Measurements from ENCODE around the gene BABAM2. TPM values are rescaled to one million over a fixed set of nuclear protein-coding genes. Genes with fewer than 3 reads are reported as not detected.

BABAM2 gene
- polyA plus RNA-seq, 3 donors: 33.2 to 52.8 (median 49.3) TPM

DNA sequence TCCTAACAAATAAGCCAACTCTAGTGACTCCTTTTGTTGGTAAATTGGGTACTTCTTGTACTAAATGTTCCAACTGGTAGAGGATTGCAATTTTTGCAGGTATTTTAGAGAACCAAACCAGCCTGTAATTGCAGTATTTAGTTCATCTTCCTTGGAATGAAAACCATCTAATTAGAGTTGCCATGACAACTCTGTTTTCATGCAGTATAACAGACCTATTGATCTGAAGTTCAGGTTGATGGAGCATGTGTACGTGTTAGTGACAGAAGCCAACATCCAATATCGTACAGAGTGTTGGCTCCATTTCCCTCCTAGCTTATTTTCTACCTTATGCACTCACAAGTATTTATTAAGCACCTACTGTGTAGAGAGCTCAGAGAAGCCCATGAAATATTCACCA is 325.8 kb downstream of the BABAM2 start:
- Histone ChIP-seq H3K4me3 (replicated peaks in 1 of 3; ENCODE audit: low read depth in 2 of 3, low read length in 3 of 3) (no peak overlapping the region), H3K4me1 (ENCODE audit: control insufficient read depth in 1 of 2, insufficient read depth in 2 of 2, low read length in 2 of 2) (no peaks in the 10 kb centered on the region), H3K9ac (ENCODE audit: insufficient read depth, low read length, poor library complexity, severe bottlenecking) (no peak overlapping the region), H3K79me2 (ENCODE audit: insufficient read depth, low read length) (no peaks in the 10 kb centered on the region), H3K27ac (ENCODE audit: low read depth in 1 of 2, low read length in 2 of 2) (no peak overlapping the region), H2AFZ (ENCODE audit: insufficient read depth, low read depth, low read length, poor library complexity, severe bottlenecking) (no peak overlapping the region), H3K4me2 (replicated peaks; ENCODE audit: extremely low read depth, low read length, poor library complexity, severe bottlenecking) (no peak overlapping the region), H4K20me1 (ENCODE audit: insufficient read depth, low read length) (no peaks in the 10 kb centered on the region), H3K36me3 (replicated peaks in 1 of 2; ENCODE audit: control insufficient read depth in 1 of 2, insufficient read depth in 2 of 2, low read length in 2 of 2) (no peaks in the 10 kb centered on the region), H3K27me3 (ENCODE audit: control insufficient read depth in 2 of 2, insufficient read depth in 2 of 2, low read length in 2 of 2) (no peaks in the 10 kb centered on the region), H3K9me3 (replicated peaks in 1 of 2; ENCODE audit: control insufficient read depth in 1 of 2, insufficient read depth in 1 of 2, low read length in 2 of 2) (no peaks in the 10 kb centered on the region)
- H3K27ac Mint-ChIP-seq: no peak overlapping the region
- DNase-seq: no peak
- intact Hi-C loops (cut with micrococcal nuclease): no loop called here
- H3K27me3 Mint-ChIP-seq (ENCODE audit: low read depth in 3 of 3): peaks cover 0 to 6% (median 0%) of the 10 kb centered on the region in 3 donors
- TF ChIP-seq, protein P1, sequence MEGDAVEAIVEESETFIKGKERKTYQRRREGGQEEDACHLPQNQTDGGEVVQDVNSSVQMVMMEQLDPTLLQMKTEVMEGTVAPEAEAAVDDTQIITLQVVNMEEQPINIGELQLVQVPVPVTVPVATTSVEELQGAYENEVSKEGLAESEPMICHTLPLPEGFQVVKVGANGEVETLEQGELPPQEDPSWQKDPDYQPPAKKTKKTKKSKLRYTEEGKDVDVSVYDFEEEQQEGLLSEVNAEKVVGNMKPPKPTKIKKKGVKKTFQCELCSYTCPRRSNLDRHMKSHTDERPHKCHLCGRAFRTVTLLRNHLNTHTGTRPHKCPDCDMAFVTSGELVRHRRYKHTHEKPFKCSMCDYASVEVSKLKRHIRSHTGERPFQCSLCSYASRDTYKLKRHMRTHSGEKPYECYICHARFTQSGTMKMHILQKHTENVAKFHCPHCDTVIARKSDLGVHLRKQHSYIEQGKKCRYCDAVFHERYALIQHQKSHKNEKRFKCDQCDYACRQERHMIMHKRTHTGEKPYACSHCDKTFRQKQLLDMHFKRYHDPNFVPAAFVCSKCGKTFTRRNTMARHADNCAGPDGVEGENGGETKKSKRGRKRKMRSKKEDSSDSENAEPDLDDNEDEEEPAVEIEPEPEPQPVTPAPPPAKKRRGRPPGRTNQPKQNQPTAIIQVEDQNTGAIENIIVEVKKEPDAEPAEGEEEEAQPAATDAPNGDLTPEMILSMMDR (IDR thresholded peaks at IDR 0.05): no peak
- H3K9me3 Mint-ChIP-seq: peaks cover 0 to 2% (median 0%) of the 10 kb centered on the region in 7 donors
- no CpG with 5 or more reads among the region's 2 CpGs for WGBS (ENCODE audit: insufficient coverage)
- peaks cover 15% of the 10 kb centered on the region for H3K4me1 Mint-ChIP-seq
- H3K4me3 Mint-ChIP-seq: no peak overlapping the region
- peaks cover 3 to 16% of the 10 kb centered on the region in 2 donors for H3K36me3 Mint-ChIP-seq

DNA sequence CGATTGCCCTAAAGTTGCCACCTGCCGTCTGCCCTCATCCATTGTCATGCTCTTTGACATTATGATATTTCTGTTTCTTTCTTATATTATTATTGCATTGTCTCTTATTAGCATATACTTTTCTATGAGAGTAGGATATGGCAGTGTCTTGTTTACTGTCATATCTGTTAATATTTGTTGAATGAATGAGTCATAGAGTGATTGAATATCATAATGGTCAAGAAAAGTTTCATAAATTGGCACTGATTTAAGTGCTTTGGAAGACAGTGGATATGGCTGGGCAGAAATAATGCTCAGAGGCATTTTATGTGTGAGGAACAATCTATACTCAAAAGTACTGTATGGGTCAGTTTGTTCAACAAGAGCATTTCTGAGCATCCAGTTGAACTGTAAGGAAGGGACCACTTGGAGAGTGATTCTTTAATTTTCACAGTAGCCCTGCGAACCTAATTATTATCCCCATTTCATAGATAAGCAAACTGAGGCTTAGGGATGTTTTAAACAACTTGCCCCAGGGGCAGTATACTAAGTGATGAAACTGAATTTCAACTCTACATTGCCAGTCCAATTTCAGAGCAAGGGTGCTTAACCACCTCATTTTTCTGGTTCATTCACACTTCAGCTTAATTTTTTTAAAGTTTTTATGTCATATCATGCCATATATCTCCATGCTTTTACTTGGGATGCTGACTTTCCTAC is 326.7 kb downstream of the BABAM2 start:
- peaks cover 3 to 13% of the 10 kb centered on the region in 2 donors for H3K36me3 Mint-ChIP-seq
- intact Hi-C loops (cut with micrococcal nuclease): no loop called here
- H3K4me2 ChIP-seq (replicated peaks; ENCODE audit: extremely low read depth, low read length, poor library complexity, severe bottlenecking): no peak overlapping the region

More for the DNA sequence above, 326.7 kb downstream of the BABAM2 start:
- H3K9ac ChIP-seq (ENCODE audit: insufficient read depth, low read length, poor library complexity, severe bottlenecking): no peak overlapping the region
- H3K36me3 ChIP-seq (replicated peaks in 1 of 2; ENCODE audit: control insufficient read depth in 1 of 2, insufficient read depth in 2 of 2, low read length in 2 of 2): no peaks in the 10 kb centered on the region
- H3K4me1 ChIP-seq (ENCODE audit: control insufficient read depth in 1 of 2, insufficient read depth in 2 of 2, low read length in 2 of 2): no peaks in the 10 kb centered on the region
- H3K27ac ChIP-seq (ENCODE audit: low read depth in 1 of 2, low read length in 2 of 2): no peak overlapping the region
- H3K27me3 Mint-ChIP-seq (ENCODE audit: low read depth in 3 of 3): peaks cover 0 to 6% (median 0%) of the 10 kb centered on the region in 3 donors
- H3K9me3 ChIP-seq (replicated peaks in 1 of 2; ENCODE audit: control insufficient read depth in 1 of 2, insufficient read depth in 1 of 2, low read length in 2 of 2): no peaks in the 10 kb centered on the region
- H3K27ac Mint-ChIP-seq: no peak overlapping the region
- H4K20me1 ChIP-seq (ENCODE audit: insufficient read depth, low read length): no peaks in the 10 kb centered on the region
- H3K4me3 Mint-ChIP-seq: no peak overlapping the region
- H3K9me3 Mint-ChIP-seq: no peaks in the 10 kb centered on the region
- DNase-seq: no peak
- TF ChIP-seq, protein P1 (IDR thresholded peaks at IDR 0.05): no peak
- no peak overlapping the region for H3K4me3 ChIP-seq (replicated peaks in 1 of 3; ENCODE audit: low read depth in 2 of 3, low read length in 3 of 3)
- H2AFZ ChIP-seq (ENCODE audit: insufficient read depth, low read depth, low read length, poor library complexity, severe bottlenecking): no peak overlapping the region
- H3K79me2 ChIP-seq (ENCODE audit: insufficient read depth, low read length): no peaks in the 10 kb centered on the region
- no peaks in the 10 kb centered on the region for H3K27me3 ChIP-seq (ENCODE audit: control insufficient read depth in 2 of 2, insufficient read depth in 2 of 2, low read length in 2 of 2)
- no CpG with 5 or more reads among the region's 3 CpGs for WGBS (ENCODE audit: insufficient coverage)
- H3K4me1 Mint-ChIP-seq: peaks cover 15% of the 10 kb centered on the region
